ENCODE data around the gene MAGEA1. TPM values are rescaled to one million over a fixed set of nuclear protein-coding genes. Genes with fewer than 3 reads are reported as not detected.
A peak's percentile ranks its signal among the peaks of the same experiment; 100 is the strongest.

Gene MAGEA1
- total and polyA plus RNA-seq, 2 donors (not counting 1 experiment from before 2014, with no cell fraction given) = not detected

- no peak overlapping the region for H3K4me3 ChIP-seq (ENCODE audit: control extremely low read depth in 1 of 5, extremely low read depth in 1 of 5, insufficient read depth in 1 of 5, low read depth in 2 of 5, low read length in 4 of 5)
- ChIA-PET POLR2A (no interaction called here), CTCF (no interaction called here)
- H3K4me1 ChIP-seq (ENCODE audit: control insufficient read depth in 2 of 2, insufficient read depth in 2 of 2, low read length in 2 of 2) = peaks cover 0 to 6% of the 10 kb centered on the region in 2 donors
- H3K27me3 ChIP-seq (replicated peaks in 1 of 4; ENCODE audit: control extremely low read depth in 1 of 4, control insufficient read depth in 3 of 4, insufficient read depth in 4 of 4, low read length in 3 of 4) = no peaks in the 10 kb centered on the region
- ATAC-seq (ENCODE audit: low read depth) (no peak), DNase-seq (peak; percentile 21)
- no peak overlapping the region for H3K4me2 ChIP-seq (replicated peaks; ENCODE audit: low read depth, low read length, poor library complexity, severe bottlenecking)
- H3K9me3 ChIP-seq (ENCODE audit: control extremely low read depth in 1 of 3, control insufficient read depth in 2 of 3, insufficient read depth in 1 of 3, low read length in 2 of 3) = peaks cover 0 to 3% (median 0%) of the 10 kb centered on the region in 3 donors
- no peak for TF ChIP-seq EZH2 (IDR thresholded peaks at IDR 0.05; ENCODE audit: borderline replicate concordance, insufficient read depth, low read depth, low read length, poor library complexity, severe bottlenecking)
- no peak for TF ChIP-seq CTCF (IDR thresholded peaks at IDR 0.05)
- H4K20me1 ChIP-seq (ENCODE audit: control insufficient read depth, insufficient read depth, low read length, poor library complexity, severe bottlenecking) = no peaks in the 10 kb centered on the region
- no peaks in the 10 kb centered on the region for H3K36me3 ChIP-seq (replicated peaks in 1 of 2; ENCODE audit: control extremely low read depth in 1 of 2, control insufficient read depth in 1 of 2, extremely low read depth in 1 of 2, insufficient read depth in 2 of 2, low read length in 1 of 2)
- no CpG with 5 or more reads among the region's 2 CpGs for WGBS (ENCODE audit: insufficient coverage)
- peaks cover 5% of the 10 kb centered on the region for H3K4me1 Mint-ChIP-seq
- H3K9ac ChIP-seq (ENCODE audit: low read length) = no peak overlapping the region
- H3K27ac Mint-ChIP-seq = no peak overlapping the region
- no peak overlapping the region for H3K27ac ChIP-seq (ENCODE audit: low read length in 2 of 2)
- H3K9me3 Mint-ChIP-seq (ENCODE audit: insufficient read depth) = peaks cover 7% of the 10 kb centered on the region
- no peaks in the 10 kb centered on the region for H3K79me2 ChIP-seq (ENCODE audit: control insufficient read depth, insufficient read depth, low read length)
- H2AFZ ChIP-seq (ENCODE audit: insufficient read depth, low read depth, low read length, poor library complexity, severe bottlenecking) = no peak overlapping the region
- intact Hi-C loops (cut with micrococcal nuclease) = no loop called here
- H3K4me3 Mint-ChIP-seq = no peak overlapping the region
- H3K27me3 Mint-ChIP-seq = peaks cover 18% of the 10 kb centered on the region
These were observed 35.9 kb downstream of the MAGEA1 start for GRCh38 chrX:153214934-153215333.

- intact Hi-C loops (cut with micrococcal nuclease) = no loop called here
- CTCF ChIA-PET = no interaction called here
These were observed 37.8 kb downstream of the MAGEA1 start for GRCh38 chrX:153216926-153217325.

More at GRCh38 chrX:153216926-153217325, 37.8 kb downstream of the MAGEA1 start:
- Mint-ChIP-seq H3K27me3 (peaks cover 15% of the 10 kb centered on the region), H3K27ac (no peak overlapping the region), H3K4me3 (no peak overlapping the region), H3K4me1 (peaks cover 5% of the 10 kb centered on the region), H3K9me3 (ENCODE audit: insufficient read depth) (peaks cover 7% of the 10 kb centered on the region)
- no peaks in the 10 kb centered on the region for H4K20me1 ChIP-seq (ENCODE audit: control insufficient read depth, insufficient read depth, low read length, poor library complexity, severe bottlenecking)
- no peak overlapping the region for H3K4me3 ChIP-seq (ENCODE audit: control extremely low read depth in 1 of 5, extremely low read depth in 1 of 5, insufficient read depth in 1 of 5, low read depth in 2 of 5, low read length in 4 of 5)
- ATAC-seq (ENCODE audit: low read depth) (no peak), DNase-seq (no peak)
- no peaks in the 10 kb centered on the region for H3K79me2 ChIP-seq (ENCODE audit: control insufficient read depth, insufficient read depth, low read length)
- H3K27ac ChIP-seq (ENCODE audit: low read length in 2 of 2) = no peak overlapping the region
- POLR2A ChIA-PET = no interaction called here
- TF ChIP-seq CTCF (IDR thresholded peaks at IDR 0.05) = no peak
- TF ChIP-seq EZH2 (IDR thresholded peaks at IDR 0.05; ENCODE audit: borderline replicate concordance, insufficient read depth, low read depth, low read length, poor library complexity, severe bottlenecking) = no peak
- no peak overlapping the region for H2AFZ ChIP-seq (ENCODE audit: insufficient read depth, low read depth, low read length, poor library complexity, severe bottlenecking)
- no peak overlapping the region for H3K4me2 ChIP-seq (replicated peaks; ENCODE audit: low read depth, low read length, poor library complexity, severe bottlenecking)
- no CpG with 5 or more reads among the region's 1 CpG for WGBS (ENCODE audit: insufficient coverage)
- peaks cover 0 to 6% of the 10 kb centered on the region in 2 donors for H3K4me1 ChIP-seq (ENCODE audit: control insufficient read depth in 2 of 2, insufficient read depth in 2 of 2, low read length in 2 of 2)
- H3K27me3 ChIP-seq (replicated peaks in 1 of 4; ENCODE audit: control extremely low read depth in 1 of 4, control insufficient read depth in 3 of 4, insufficient read depth in 4 of 4, low read length in 3 of 4) = no peaks in the 10 kb centered on the region
- H3K9ac ChIP-seq (ENCODE audit: low read length) = no peak overlapping the region
- no peaks in the 10 kb centered on the region for H3K36me3 ChIP-seq (replicated peaks in 1 of 2; ENCODE audit: control extremely low read depth in 1 of 2, control insufficient read depth in 1 of 2, extremely low read depth in 1 of 2, insufficient read depth in 2 of 2, low read length in 1 of 2)
- H3K9me3 ChIP-seq (ENCODE audit: control extremely low read depth in 1 of 3, control insufficient read depth in 2 of 3, insufficient read depth in 1 of 3, low read length in 2 of 3) = no peaks in the 10 kb centered on the region

All from B cell (primary cell).